PC-3 (cell line): Measurements from ENCODE around the gene CCN2. TPM values are rescaled to one million over a fixed set of nuclear protein-coding genes. Genes with fewer than 3 reads are reported as not detected.

Experiments
- ATAC-seq: fragments of 200-7000 bp; cut with Tn5 transposase; 2 replicates; pipeline ENCODE4 v1.9.1; 2020; ENCODE audit warnings: mild to moderate bottlenecking, moderate library complexity
- BruUV-seq: library from RNA; stranded (reverse); fragments of 400-500 nt; replicated peaks from 2 replicates; lab custom pipeline; 2021; lab: Mats Ljungman, UMichigan
- CTCF ChIA-PET: fragments of 300-600 bp; sonication (Branson Sonifier 250); formaldehyde crosslinking; loops from one replicate; lab custom pipeline; 2022; ENCODE audit warnings: antibody characterized with exemption; lab: Charles Lee
- POLR2A ChIA-PET: fragments of 300-600 bp; sonication (Branson Sonifier 250); formaldehyde crosslinking; loops from one replicate; lab custom pipeline; 2022; ENCODE audit warnings: antibody characterized with exemption; ENCODE audit not compliant: unreplicated experiment; lab: Charles Lee
- DNase-seq: peaks from one replicate; pipeline ENCODE4 v3.0.0-alpha.2; 2015
- H2AFZ ChIP-seq: fragments of 300-600 bp; sonication (generic); 2 replicates; pipeline ENCODE4 v1.6.0; 2016; ENCODE audit warnings: antibody characterized with exemption, low read length
- H3F3A ChIP-seq: fragments of 300-600 bp; sonication (generic); one replicate; pipeline ENCODE4 v1.6.0; 2017; ENCODE audit warnings: antibody characterized with exemption, low read length, control low read depth, mild to moderate bottlenecking; ENCODE audit not compliant: unreplicated experiment
- H3K27ac ChIP-seq: fragments of 300-600 bp; sonication (generic); 2 replicates; pipeline ENCODE4 v1.5.1; 2016; ENCODE audit warnings: mild to moderate bottlenecking, low read length
- H3K27me3 ChIP-seq: fragments of 300-600 bp; sonication (generic); 2 replicates; pipeline ENCODE4 v1.6.1; 2016; ENCODE audit warnings: low read length, mixed read lengths
- H3K36me3 ChIP-seq: fragments of 300-600 bp; sonication (generic); 2 replicates; pipeline ENCODE4 v1.6.1; 2016; ENCODE audit warnings: low read depth, mixed run types, low read length, mixed read lengths
- H3K4me1 ChIP-seq: fragments of 300-600 bp; sonication (generic); 2 replicates; pipeline ENCODE4 v1.5.1; 2016; ENCODE audit warnings: low read length; ENCODE audit not compliant: insufficient read depth
- H3K4me2 ChIP-seq: fragments of 300-600 bp; sonication (generic); 2 replicates; pipeline ENCODE4 v1.6.0; 2016; ENCODE audit warnings: low read length
- H3K4me3 ChIP-seq: fragments of 300-600 bp; sonication (generic); 2 replicates; pipeline ENCODE4 v1.5.1; 2016; ENCODE audit warnings: mild to moderate bottlenecking, low read length, mixed read lengths
- H3K79me2 ChIP-seq: fragments of 300-600 bp; sonication (generic); 2 replicates; pipeline ENCODE4 v1.6.1; 2017; ENCODE audit warnings: low read length, mixed read lengths
- H3K9ac ChIP-seq: fragments of 300-600 bp; sonication (generic); 2 replicates; pipeline ENCODE4 v1.6.0; 2016; ENCODE audit warnings: mild to moderate bottlenecking, low read length
- H3K9me2 ChIP-seq: fragments of 300-600 bp; sonication (generic); replicated peaks from 2 replicates; pipeline ENCODE4 v1.6.1; 2016; ENCODE audit warnings: mixed run types, low read length, mixed read lengths
- H3K9me3 ChIP-seq: fragments of 300-600 bp; sonication (generic); 2 replicates; pipeline ENCODE4 v1.6.1; 2016; ENCODE audit warnings: low read length, mixed read lengths
- H4K20me1 ChIP-seq: fragments of 300-600 bp; sonication (generic); 2 replicates; pipeline ENCODE4 v1.6.1; 2016; ENCODE audit warnings: low read length, mixed read lengths
- EZH2 ChIP-seq: fragments of 300-600 bp; sonication (generic); IDR thresholded peaks from one replicate; pipeline ENCODE4 v1.6.1; 2017; ENCODE audit warnings: antibody characterized with exemption, mild to moderate bottlenecking, low read length; ENCODE audit not compliant: unreplicated experiment
- EZH2phosphoT487 ChIP-seq: fragments of 300-600 bp; sonication (generic); IDR thresholded peaks from 2 replicates; pipeline ENCODE4 v1.6.1; 2018; ENCODE audit warnings: mild to moderate bottlenecking, antibody characterized with exemption, low read length, borderline replicate concordance
- intact Hi-C: fragments of 100-400 bp; cut with micrococcal nuclease; formaldehyde crosslinking; loops from 2 replicates; pipeline ENCODE4 v1.9.0; 2023
- total RNA-seq: library from RNA; depleted of rRNA; stranded (reverse); fragments of >200 nt; gene quantifications from 2 replicates; pipeline ENCODE4 v1.2.3, GENCODE V29; 2014
- TF ChIP-seq, protein P1 (sequence below): fragments of 300-600 bp; sonication (generic); conservative IDR thresholded peaks from 2 replicates; pipeline ENCODE4 v1.5.1; 2017; ENCODE audit warnings: antibody characterized with exemption, low read depth, mild to moderate bottlenecking, low read length

The CCN2 gene
- total RNA-seq, 1 experiment from 2014 or later: 33.2 TPM

DNA sequence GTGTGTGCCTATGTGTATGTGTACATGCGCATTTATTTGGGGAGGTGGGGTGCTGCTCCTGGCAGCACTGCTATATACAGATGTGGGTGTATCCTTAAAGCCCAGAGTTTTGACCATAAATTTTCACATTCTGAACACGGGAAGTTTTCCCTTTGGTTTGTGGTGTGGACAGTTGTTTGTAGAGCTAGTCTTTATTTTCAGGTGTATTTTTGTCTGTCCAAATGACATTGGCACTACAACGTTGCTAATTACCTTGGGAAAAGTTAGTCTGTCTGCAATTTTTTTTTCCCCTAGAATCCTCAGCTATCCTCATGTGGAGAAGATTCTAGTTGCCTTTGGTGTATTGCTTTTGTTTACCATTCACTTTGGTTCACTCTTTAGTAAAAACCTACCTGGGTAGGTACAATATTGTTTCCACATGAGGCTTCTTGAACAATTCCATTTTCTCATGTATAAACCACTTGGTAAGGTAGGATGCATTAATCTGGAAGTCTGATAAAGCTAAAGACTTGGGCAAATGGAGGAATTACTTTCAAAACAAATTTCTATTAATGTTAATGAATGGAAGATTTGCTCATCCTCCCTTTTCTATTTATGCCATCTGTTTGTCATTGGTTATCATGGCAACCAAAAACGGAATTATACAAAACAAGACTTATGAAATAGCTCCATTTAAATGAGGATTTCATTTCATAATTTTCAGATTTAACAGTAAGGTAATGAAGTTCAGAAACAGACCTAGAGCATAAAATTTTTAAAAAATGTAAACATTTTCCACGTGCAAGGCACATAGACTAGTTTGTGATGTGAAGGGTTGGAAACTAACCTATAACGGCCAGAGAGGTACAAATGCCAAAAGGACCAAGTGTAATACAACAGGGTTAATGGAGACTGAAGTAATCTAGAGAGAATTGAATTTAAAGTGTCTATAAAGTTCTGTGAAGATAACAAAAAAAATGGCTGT is 3.9 kb downstream of the CCN2 start:
- ATAC-seq: no peak
- peak; percentile 12 for DNase-seq
- no TSS peak for BruUV-seq
- peaks cover 23% of the 10 kb centered on the region for H3K4me1 ChIP-seq
- H3K9me3 ChIP-seq: no peaks in the 10 kb centered on the region
- CTCF ChIA-PET: no interaction called here
- H4K20me1 ChIP-seq: peaks cover 10% of the 10 kb centered on the region
- POLR2A ChIA-PET: no interaction called here
- no peaks in the 10 kb centered on the region for H3K9me2 ChIP-seq
- no peak for TF ChIP-seq EZH2
- TF ChIP-seq, protein P1, sequence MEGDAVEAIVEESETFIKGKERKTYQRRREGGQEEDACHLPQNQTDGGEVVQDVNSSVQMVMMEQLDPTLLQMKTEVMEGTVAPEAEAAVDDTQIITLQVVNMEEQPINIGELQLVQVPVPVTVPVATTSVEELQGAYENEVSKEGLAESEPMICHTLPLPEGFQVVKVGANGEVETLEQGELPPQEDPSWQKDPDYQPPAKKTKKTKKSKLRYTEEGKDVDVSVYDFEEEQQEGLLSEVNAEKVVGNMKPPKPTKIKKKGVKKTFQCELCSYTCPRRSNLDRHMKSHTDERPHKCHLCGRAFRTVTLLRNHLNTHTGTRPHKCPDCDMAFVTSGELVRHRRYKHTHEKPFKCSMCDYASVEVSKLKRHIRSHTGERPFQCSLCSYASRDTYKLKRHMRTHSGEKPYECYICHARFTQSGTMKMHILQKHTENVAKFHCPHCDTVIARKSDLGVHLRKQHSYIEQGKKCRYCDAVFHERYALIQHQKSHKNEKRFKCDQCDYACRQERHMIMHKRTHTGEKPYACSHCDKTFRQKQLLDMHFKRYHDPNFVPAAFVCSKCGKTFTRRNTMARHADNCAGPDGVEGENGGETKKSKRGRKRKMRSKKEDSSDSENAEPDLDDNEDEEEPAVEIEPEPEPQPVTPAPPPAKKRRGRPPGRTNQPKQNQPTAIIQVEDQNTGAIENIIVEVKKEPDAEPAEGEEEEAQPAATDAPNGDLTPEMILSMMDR: no peak
- TF ChIP-seq EZH2phosphoT487: no peak
- intact Hi-C loops: no loop called here
- no peaks in the 10 kb centered on the region for H3F3A ChIP-seq
- no peak overlapping the region for H2AFZ ChIP-seq
- no peak overlapping the region for H3K4me2 ChIP-seq
- no peak overlapping the region for H3K27ac ChIP-seq
- peaks cover 12% of the 10 kb centered on the region for H3K79me2 ChIP-seq
- H3K27me3 ChIP-seq: no peaks in the 10 kb centered on the region
- no peak overlapping the region for H3K4me3 ChIP-seq
- no peak overlapping the region for H3K9ac ChIP-seq
- peaks cover 11% of the 10 kb centered on the region; the same call in 1 of the 2 replicates for H3K36me3 ChIP-seq

DNA sequence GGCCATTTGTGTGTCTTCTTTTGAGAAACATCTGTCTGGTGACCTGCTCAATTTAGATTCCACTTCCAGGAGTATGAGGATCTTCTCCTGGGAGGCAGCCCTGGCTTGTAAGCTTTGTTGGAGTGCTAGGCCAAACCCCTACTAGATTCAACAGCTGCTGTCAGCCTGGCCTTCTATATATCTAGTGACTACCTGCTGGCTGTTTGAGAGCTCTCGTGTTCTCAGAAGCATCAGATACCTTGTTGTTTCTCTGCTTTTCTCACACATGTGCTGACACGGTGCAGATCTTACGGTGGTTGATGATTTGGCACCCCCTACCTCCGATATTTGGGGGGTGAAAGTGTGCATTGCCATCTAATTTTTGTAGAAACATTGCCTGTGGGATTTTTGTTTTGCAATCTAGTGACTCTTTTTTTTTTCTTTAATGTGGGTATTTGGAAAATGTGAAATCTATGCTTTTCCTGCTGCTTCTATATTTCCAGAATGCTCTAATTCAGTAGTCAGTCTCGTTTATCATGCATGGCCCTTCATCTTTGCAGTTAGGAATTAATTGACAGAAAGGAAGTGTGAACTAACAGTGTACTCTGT is 4.7 kb downstream of the CCN2 start:
- H3K79me2 ChIP-seq: peaks cover 12% of the 10 kb centered on the region
- H3K4me3 ChIP-seq: no peak overlapping the region
- no peak overlapping the region for H3K4me2 ChIP-seq
- no peak for TF ChIP-seq EZH2phosphoT487
- TF ChIP-seq, protein P1: no peak
- no peaks in the 10 kb centered on the region for H3F3A ChIP-seq
- H3K36me3 ChIP-seq: peaks cover 11% of the 10 kb centered on the region; the same call in 1 of the 2 replicates
- no peak for ATAC-seq
- DNase-seq: no peak
- H3K9ac ChIP-seq: no peak overlapping the region
- intact Hi-C loops: no loop called here
- peaks cover 10% of the 10 kb centered on the region for H4K20me1 ChIP-seq
- no TSS peak for BruUV-seq
- peaks cover 15% of the 10 kb centered on the region for H3K4me1 ChIP-seq
- no peak overlapping the region for H2AFZ ChIP-seq
- no peak overlapping the region for H3K27ac ChIP-seq
- ChIA-PET POLR2A (no interaction called here), CTCF (no interaction called here)
- no peaks in the 10 kb centered on the region for H3K27me3 ChIP-seq
- no peaks in the 10 kb centered on the region for H3K9me2 ChIP-seq
- H3K9me3 ChIP-seq: no peaks in the 10 kb centered on the region

DNA sequence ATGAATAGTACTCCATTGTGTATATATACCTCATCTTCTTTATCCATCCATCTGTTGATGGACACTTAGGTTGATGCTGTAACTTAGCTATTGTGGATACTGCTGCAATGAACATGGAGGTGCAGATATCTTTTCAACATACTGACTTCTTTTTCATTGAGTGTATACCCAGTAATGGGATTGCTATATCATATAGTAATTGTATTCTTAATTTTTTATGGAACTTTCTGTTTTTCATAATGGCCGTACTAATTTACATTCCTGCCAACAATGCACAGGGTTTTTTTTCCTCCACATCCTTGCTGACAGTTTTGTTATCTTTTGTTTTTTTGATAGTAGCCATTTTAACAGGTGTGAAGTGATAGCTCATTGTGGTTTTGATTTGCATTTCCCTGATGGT is 5.2 kb downstream of the CCN2 start:
- ATAC-seq (no peak), DNase-seq (no peak)
- peaks cover 12% of the 10 kb centered on the region for H3K79me2 ChIP-seq
- peaks cover 13% of the 10 kb centered on the region for H3K4me1 ChIP-seq
- CTCF ChIA-PET: no interaction called here
- H3K9me3 ChIP-seq: no peaks in the 10 kb centered on the region
- no peak for TF ChIP-seq EZH2phosphoT487
- TF ChIP-seq, protein P1: no peak
- TF ChIP-seq EZH2: no peak
- no peaks in the 10 kb centered on the region for H3K9me2 ChIP-seq
- H3K9ac ChIP-seq: no peak overlapping the region
- no TSS peak for BruUV-seq
- H3K4me3 ChIP-seq: no peak overlapping the region
- intact Hi-C loops: no loop called here
- H2AFZ ChIP-seq: no peak overlapping the region
- H3K27me3 ChIP-seq: no peaks in the 10 kb centered on the region
- no peak overlapping the region for H3K27ac ChIP-seq
- H4K20me1 ChIP-seq: peaks cover 10% of the 10 kb centered on the region
- no peaks in the 10 kb centered on the region for H3F3A ChIP-seq
- POLR2A ChIA-PET: no interaction called here
- H3K4me2 ChIP-seq: no peak overlapping the region
- H3K36me3 ChIP-seq: peaks cover 11% of the 10 kb centered on the region; the same call in 1 of the 2 replicates
